ENCODE results near the gene RPL37. TPM values are rescaled to one million over a fixed set of nuclear protein-coding genes. Genes with fewer than 3 reads are reported as not detected.

The RPL37 gene
- total RNA-seq, 1 donor from 2014 or later: 2,223 TPM

GRCh38 chr5:40784027-40784653, 50.9 kb downstream of the RPL37 start:
- Mint-ChIP-seq H3K4me3 (no peak overlapping the region), H3K27me3 (no peaks in the 10 kb centered on the region), H3K9me3 (peaks cover 2% of the 10 kb centered on the region), H3K36me3 (ENCODE audit: low read depth) (peaks cover 22% of the 10 kb centered on the region), H3K4me1 (peaks cover 28% of the 10 kb centered on the region), H3K27ac (no peak overlapping the region)
- CTCF ChIA-PET: no interaction called here
- no peak for ATAC-seq (ENCODE audit: low read depth)
- intact Hi-C loops (cut with micrococcal nuclease): no loop called here
- TF ChIP-seq CTCF (IDR thresholded peaks at IDR 0.05): no peak
- DNase-seq: no peak
- POLR2A ChIA-PET: no interaction called here

DNA sequence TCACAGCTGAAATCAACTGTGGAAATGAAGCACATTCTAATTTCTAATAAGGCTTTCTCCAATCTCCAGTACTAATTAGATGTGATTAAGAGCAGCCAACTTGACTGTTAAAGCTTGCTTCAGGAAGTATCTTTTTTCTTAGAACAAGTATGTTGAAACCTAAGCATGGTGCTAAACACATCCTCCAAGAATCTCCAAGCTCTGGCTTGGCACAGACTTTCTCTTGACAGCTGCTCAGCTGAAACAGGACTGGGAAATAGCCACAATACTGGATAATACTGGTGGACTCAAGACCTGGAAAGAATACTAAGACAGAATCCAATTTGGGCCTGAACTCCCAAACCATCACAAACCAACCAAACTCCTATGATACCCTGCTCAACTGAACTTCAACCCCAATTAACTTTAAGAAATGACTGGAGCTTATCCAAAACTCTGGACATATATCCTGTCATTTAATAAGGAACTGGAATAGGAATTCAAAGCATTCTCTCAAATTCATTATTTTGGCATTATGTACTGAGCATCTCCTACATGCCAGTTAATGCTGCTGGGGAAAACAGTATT, 53.1 kb downstream of the RPL37 start:
- intact Hi-C loops (cut with micrococcal nuclease): no loop called here
- Mint-ChIP-seq H3K36me3 (ENCODE audit: low read depth) (peaks cover 12% of the 10 kb centered on the region), H3K27ac (no peak overlapping the region), H3K27me3 (no peaks in the 10 kb centered on the region), H3K4me3 (no peak overlapping the region), H3K4me1 (peaks cover 23% of the 10 kb centered on the region), H3K9me3 (no peaks in the 10 kb centered on the region)
- TF ChIP-seq CTCF (IDR thresholded peaks at IDR 0.05): no peak
- DNase-seq: no peak
- ChIA-PET POLR2A (no interaction called here), CTCF (no interaction called here)
- ATAC-seq (ENCODE audit: low read depth): no peak

DNA sequence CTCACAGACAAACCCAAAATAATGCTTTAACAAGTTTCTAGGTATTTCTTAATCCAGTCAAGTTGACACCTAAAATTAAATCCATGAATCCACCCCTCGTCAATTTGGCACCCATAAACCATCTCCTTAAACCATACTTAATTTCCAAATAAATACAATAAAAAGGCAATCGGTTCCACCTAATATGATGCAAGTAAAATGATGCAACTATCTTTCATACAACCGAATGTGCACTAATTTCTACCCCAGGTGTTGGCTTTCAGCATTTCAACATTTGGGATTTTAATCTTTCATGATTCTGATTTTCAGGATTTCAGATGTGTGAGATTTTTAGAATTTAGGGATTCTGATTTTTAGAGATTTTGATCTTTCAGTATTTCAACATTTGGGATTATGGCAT, 54.2 kb downstream of the RPL37 start:
- ChIA-PET POLR2A (no interaction called here), CTCF (no interaction called here)
- H3K36me3 Mint-ChIP-seq (ENCODE audit: low read depth): peaks cover 21% of the 10 kb centered on the region
- no peak overlapping the region for H3K4me3 Mint-ChIP-seq
- no peak overlapping the region for H3K27ac Mint-ChIP-seq
- H3K4me1 Mint-ChIP-seq: peaks cover 23% of the 10 kb centered on the region
- no peaks in the 10 kb centered on the region for H3K9me3 Mint-ChIP-seq
- DNase-seq (no peak), ATAC-seq (ENCODE audit: low read depth) (no peak)
- intact Hi-C loops (cut with micrococcal nuclease): no loop called here
- TF ChIP-seq CTCF (IDR thresholded peaks at IDR 0.05): no peak
- H3K27me3 Mint-ChIP-seq: no peaks in the 10 kb centered on the region

- no peak for ATAC-seq (ENCODE audit: low read depth)
- no peaks in the 10 kb centered on the region for H3K9me3 Mint-ChIP-seq
- POLR2A ChIA-PET: no interaction called here
- no peaks in the 10 kb centered on the region for H3K27me3 Mint-ChIP-seq
- H3K36me3 Mint-ChIP-seq (ENCODE audit: low read depth): peaks cover 22% of the 10 kb centered on the region
- DNase-seq: no peak
- CTCF ChIA-PET: no interaction called here
- H3K4me1 Mint-ChIP-seq: peaks cover 20% of the 10 kb centered on the region
- intact Hi-C loops (cut with micrococcal nuclease): no loop called here
- H3K27ac Mint-ChIP-seq: no peak overlapping the region
- no peak for TF ChIP-seq CTCF (IDR thresholded peaks at IDR 0.05)
- no peak overlapping the region for H3K4me3 Mint-ChIP-seq
Measured at GRCh38 chr5:40780199-40780598, 54.8 kb downstream of the RPL37 start.

DNA sequence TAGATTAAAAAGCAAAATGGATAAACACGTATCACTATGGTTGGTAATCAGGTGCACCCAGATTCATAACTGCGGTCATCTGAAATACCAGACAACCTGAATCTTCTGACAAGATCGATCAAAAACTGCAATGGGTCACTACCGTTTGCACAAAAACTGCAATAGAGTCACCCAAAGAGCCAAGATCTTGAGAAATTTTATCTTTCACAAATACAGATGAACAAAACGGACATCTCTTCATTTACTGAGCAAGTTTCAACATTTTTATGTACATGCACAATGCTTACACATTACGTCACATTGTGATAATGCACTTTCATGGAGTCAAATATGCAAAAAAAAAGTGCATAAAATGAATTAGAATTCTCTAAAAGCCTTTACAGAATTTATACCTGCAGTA, 55.5 kb downstream of the RPL37 start:
- POLR2A ChIA-PET: no interaction called here
- CTCF ChIA-PET: no interaction called here
- Mint-ChIP-seq H3K27me3 (no peaks in the 10 kb centered on the region), H3K36me3 (ENCODE audit: low read depth) (peaks cover 27% of the 10 kb centered on the region), H3K9me3 (no peaks in the 10 kb centered on the region), H3K27ac (no peak overlapping the region), H3K4me3 (no peak overlapping the region), H3K4me1 (peaks cover 19% of the 10 kb centered on the region)
- no peak for TF ChIP-seq CTCF (IDR thresholded peaks at IDR 0.05)
- DNase-seq (no peak), ATAC-seq (ENCODE audit: low read depth) (no peak)
- intact Hi-C loops (cut with micrococcal nuclease): no loop called here
